ENCODE measurements around the gene RNPS1.

DNA sequence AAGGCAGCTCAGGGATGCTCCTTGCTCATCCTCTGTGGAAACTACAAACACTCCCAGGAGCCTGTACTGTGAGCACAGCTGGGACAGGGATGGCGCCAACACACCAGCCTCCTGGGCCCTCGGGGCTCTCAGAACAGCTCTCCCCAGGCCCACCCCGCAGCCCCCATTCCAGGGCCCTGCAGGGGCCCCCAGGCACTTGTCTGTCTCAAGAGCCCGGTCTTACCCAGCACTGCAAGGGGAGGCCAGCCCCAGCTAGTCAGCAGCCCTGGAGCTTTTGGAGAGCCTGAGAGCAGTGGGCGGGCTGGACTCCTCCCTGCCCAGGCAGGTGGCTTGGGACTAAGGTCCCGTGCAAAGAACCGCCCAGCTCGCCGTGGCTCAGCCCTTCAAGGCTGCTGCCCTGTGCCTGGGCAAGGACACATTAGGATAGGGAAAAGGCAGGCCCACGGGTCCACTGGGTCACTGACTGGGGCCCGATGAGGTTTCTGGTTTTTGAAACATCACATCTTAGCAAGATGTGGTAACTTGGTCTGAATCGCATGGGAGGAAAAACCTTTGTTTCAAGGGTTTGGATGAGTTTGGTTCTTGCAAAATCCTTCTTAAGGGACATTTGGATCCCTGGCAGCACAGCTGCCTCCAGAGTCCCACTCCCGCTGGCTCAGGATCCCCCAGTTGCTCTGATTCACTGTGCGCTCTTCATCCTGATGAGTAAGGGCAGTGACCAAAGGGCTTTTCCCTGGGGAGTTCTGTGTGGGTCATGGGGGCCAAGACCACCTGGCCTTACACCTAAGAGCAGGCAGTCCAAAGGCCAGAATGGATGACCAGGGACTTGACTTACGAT, 28.9 kb downstream of the RNPS1 start:
- TF ChIP-seq BHLHE40 (IDR thresholded peaks at IDR 0.05; ENCODE audit: borderline replicate concordance) (no peak), FOXA1 (IDR thresholded peaks at IDR 0.05) (no peak), FOXM1 (IDR thresholded peaks at IDR 0.05; ENCODE audit: borderline replicate concordance) (no peak), ARNT (IDR thresholded peaks at IDR 0.05) (no peak), PKNOX1 (IDR thresholded peaks at IDR 0.05) (no peak), ZNF384 (IDR thresholded peaks at IDR 0.05) (no peak)

Measured in HEK293T (cell line).